Psoas muscle (tissue), 8 donors: Measurements from ENCODE around the gene HFE. TPM values are rescaled to one million over a fixed set of nuclear protein-coding genes. Genes with fewer than 3 reads are reported as not detected.
A peak's percentile ranks its signal among the peaks of the same experiment; 100 is the strongest.
"Not testable (repeated sequence)": the region's sequence is repeated elsewhere in the genome, so short reads cannot be mapped to it uniquely, and the experiment has no call there.

Experiments
- ATAC-seq, 4 donors: fragments of 200-7000 bp; cut with Tn5 transposase; one replicate each; pipeline ENCODE4 v1.9.1; 2020; ENCODE audit warnings: moderate library complexity in 3 of 4, mild to moderate bottlenecking in 2 of 4
- DNase-seq, 2 donors: peaks; one replicate each; pipeline ENCODE4 v3.0.0-alpha.2; 2020
- H3K27ac ChIP-seq: fragments of 200-600 bp; one replicate; pipeline ENCODE4 v1.8.0; 2022
- H3K27me3 ChIP-seq, 3 donors: fragments of 200-600 bp in 1 of 3; one replicate each; pipeline versions ENCODE4 v1.6.1 to v1.8.0; 2013 to 2022; ENCODE audit warnings: low read length in 2 of 3, mild to moderate bottlenecking in 2 of 3, moderate library complexity in 1 of 3; ENCODE audit not compliant: insufficient read depth in 3 of 3
- H3K36me3 ChIP-seq, 2 donors: fragments of 200-600 bp in 1 of 2; one replicate each; pipeline versions ENCODE4 v1.6.1 to v1.8.0; 2013 to 2022; ENCODE audit warnings: low read depth in 1 of 2, mild to moderate bottlenecking in 1 of 2, moderate library complexity in 1 of 2; ENCODE audit not compliant: insufficient read depth in 1 of 2
- H3K4me1 ChIP-seq: fragments of 200-600 bp; one replicate; pipeline ENCODE4 v1.8.0; 2022
- H3K4me3 ChIP-seq: fragments of 200-600 bp; one replicate; pipeline ENCODE4 v1.8.0; 2022; ENCODE audit warnings: mild to moderate bottlenecking
- H3K9me3 ChIP-seq: fragments of 200-600 bp; one replicate; pipeline ENCODE4 v1.8.0; 2022
- CTCF ChIP-seq: fragments of 200-600 bp; IDR thresholded peaks from one replicate; pipeline ENCODE4 v1.8.0; 2022; ENCODE audit warnings: antibody characterized with exemption
- whole genome bisulfite sequencing, 3 donors: extraction: QIAGEN DNeasy Blood & Tissue Kit; methylation state at CpG; one replicate each; pipeline versions ENCODE4 v1.1.6 to v1.1.7; 2013; 5-methylcytosine and 5-hydroxymethylcytosine counted together
- intact Hi-C, 2 donors: fragments of 100-400 bp; cut with DNase I; formaldehyde crosslinking; loops; one replicate each; pipeline versions ENCODE4 v1.11.0 to v1.14.2; 2022
- polyA plus RNA-seq, 3 donors: library from polyadenylated mRNA; stranded (reverse); fragments of 200-250 nt; gene quantifications; one replicate each; pipeline ENCODE4 v1.2.3, GENCODE V29; 2013
- total RNA-seq, 4 donors: library from RNA; stranded (reverse); fragmentation: NEBNext Ultra II Directional in 2 of 4; extraction: Animal tissue kit (Norgen Biotek cat#: 25700) in 2 of 4; gene quantifications; one replicate each; pipeline versions ENCODE4 v1.2.1 to v1.2.4, GENCODE V29; 2021 to 2023
- donor health status: healthy with polysubstance abuse.
- donor health status: DM: no; HTN: no; CAD: no; lungs with moderate emphysema.
- donor health status: Bipolar disorder and iron deficiency.
- donor health status: healthy.
- donor health status: DM: yes; HTN: yes; CAD: no.
- donor health status: DM: no; HTN: no; CAD: no.
- donor health status: DM: no; HTN: no; CAD: no.
- donor health status: DM: yes; HTN: yes; CAD: no.

HFE gene
- total and polyA plus RNA-seq, 7 donors, result 0.32 to 2.7 (median 1.2) TPM

GRCh38 chr6:26056583-26057350, 30.5 kb upstream of the HFE start:
- Histone ChIP-seq H3K9me3 (no peaks in the 10 kb centered on the region), H3K36me3 (no peaks in the 10 kb centered on the region), H3K27me3 (no peaks in the 10 kb centered on the region), H3K4me1 (peaks cover 7% of the 10 kb centered on the region), H3K27ac (peak overlapping the region; percentile 95), H3K4me3 (peak overlapping the region; percentile 85)
- TF ChIP-seq CTCF, result no peak
- no peak for DNase-seq
- ATAC-seq, result peak; percentile 28 to 54 (median 40)
- intact Hi-C loops, result loop anchor here (1.0 to 10.0 kb wide), 2 partner anchors 101 to 228 kb away; a partner anchor contains a TSS
- WGBS, 3 donors, result 1 to 2% (median 1%) methylated on average over 14 of the region's 14 CpGs

DNA sequence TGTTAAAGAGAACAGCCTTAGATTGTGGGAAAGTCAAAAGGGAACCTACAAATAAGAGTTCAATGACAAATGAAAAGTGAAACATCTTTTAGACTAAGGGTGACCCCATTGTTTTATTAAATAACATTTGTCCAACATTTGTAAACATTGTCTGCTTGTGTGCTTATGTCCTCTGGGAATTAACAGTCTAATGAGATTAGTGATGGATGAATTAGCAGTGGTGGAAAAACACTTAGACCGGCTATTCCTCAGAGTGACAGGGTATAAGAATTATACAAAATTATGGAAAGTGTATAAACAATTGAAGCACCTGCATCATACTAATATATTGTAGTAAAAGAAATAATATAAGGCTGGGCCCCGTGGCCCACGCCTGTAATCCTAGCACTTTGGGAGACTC, 29.3 kb upstream of the HFE start:
- Histone ChIP-seq H3K4me1 (peaks cover 7% of the 10 kb centered on the region), H3K4me3 (no peak overlapping the region), H3K36me3 (no peaks in the 10 kb centered on the region), H3K9me3 (no peaks in the 10 kb centered on the region), H3K27ac (no peak overlapping the region), H3K27me3 (no peaks in the 10 kb centered on the region)
- WGBS, 3 donors, result 85 to 87% (median 85%) methylated on average over 3 of the region's 3 CpGs
- intact Hi-C loops, result loop anchor here in 1 of 2 donors (10.0 kb wide), 1 partner anchor 227 kb away; a partner anchor contains a TSS
- no peak for TF ChIP-seq CTCF
- DNase-seq (no peak), ATAC-seq (no peak)

- ATAC-seq, DNase-seq: not testable (repeated sequence)
- WGBS, 3 donors, result 97 to 98% (median 97%) methylated on average over 12 of the region's 12 CpGs
Observed at GRCh38 chr6:26058477-26059033, 28.7 kb upstream of the HFE start.

DNA sequence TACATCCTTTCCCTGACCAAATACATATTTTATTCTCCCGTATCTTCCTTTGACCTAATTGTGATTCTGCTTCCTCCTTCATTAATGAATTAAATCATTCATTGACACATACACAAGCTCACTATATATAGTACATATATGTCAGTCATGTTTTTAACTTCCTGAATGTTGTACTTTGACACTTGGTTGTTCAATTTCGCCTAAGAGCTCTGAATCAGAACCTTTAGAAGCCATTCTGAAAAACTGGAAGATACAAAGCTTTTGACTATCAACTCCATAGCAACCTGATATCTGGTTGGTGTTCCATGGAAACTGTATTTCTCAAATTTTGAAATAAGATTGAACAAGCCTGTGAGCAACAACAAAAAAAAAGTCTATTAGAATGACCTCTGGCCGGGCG, 27.3 kb upstream of the HFE start:
- no peak overlapping the region for H3K27ac ChIP-seq
- WGBS, 3 donors, result 89 to 92% (median 90%) methylated on average over 4 of the region's 4 CpGs
- no peak overlapping the region for H3K4me3 ChIP-seq
- peaks cover 7% of the 10 kb centered on the region for H3K4me1 ChIP-seq
- no peaks in the 10 kb centered on the region for H3K9me3 ChIP-seq
- intact Hi-C loops, result loop anchor here in 1 of 2 donors (10.0 kb wide), 1 partner anchor 225 kb away; a partner anchor contains a TSS
- ATAC-seq, result no peak
- H3K36me3 ChIP-seq, result no peaks in the 10 kb centered on the region
- TF ChIP-seq CTCF, result no peak
- no peaks in the 10 kb centered on the region for H3K27me3 ChIP-seq
- DNase-seq, result no peak

More at GRCh38 chr6:26058477-26059033, 28.7 kb upstream of the HFE start:
- H3K36me3 ChIP-seq, H3K9me3 ChIP-seq, H3K4me3 ChIP-seq, H3K4me1 ChIP-seq, H3K27me3 ChIP-seq, H3K27ac ChIP-seq: not testable (repeated sequence)
- intact Hi-C loops, result loop anchor here in 1 of 2 donors (10.0 kb wide), 1 partner anchor 226 kb away; a partner anchor contains a TSS

GRCh38 chr6:26064619-26065257, 22.5 kb upstream of the HFE start:
- DNase-seq, result no peak

More at GRCh38 chr6:26064619-26065257, 22.5 kb upstream of the HFE start:
- intact Hi-C loops, result loop anchor here in 1 of 2 donors (1.0 kb wide), 1 partner anchor 33 kb away; no protein-coding TSS in a partner anchor
- Histone ChIP-seq H3K4me1 (no peaks in the 10 kb centered on the region), H3K27ac (no peak overlapping the region), H3K36me3 (no peaks in the 10 kb centered on the region), H3K27me3 (no peaks in the 10 kb centered on the region), H3K9me3 (no peaks in the 10 kb centered on the region), H3K4me3 (no peak overlapping the region)
- ATAC-seq, result peak; percentile 59 to 83 (median 72)
- TF ChIP-seq CTCF, result peak; percentile 76
- WGBS, 3 donors, result 33 to 35% (median 34%) methylated on average over 10 of the region's 10 CpGs
